ENCODE data around the gene IQGAP2.
"Not testable (repeated sequence)": the region's sequence is repeated elsewhere in the genome, so short reads cannot be mapped to it uniquely, and the experiment has no call there.

Gene IQGAP2

GRCh38 chr5:76428550-76428949, 25.5 kb downstream of the IQGAP2 start:
- not testable (repeated sequence) for DNase-seq; H3K18ac ChIP-seq (ENCODE audit: low read depth in 1 of 2, low read length in 2 of 2); H3K23ac ChIP-seq (ENCODE audit: low read length in 2 of 2); H3K14ac ChIP-seq (ENCODE audit: low read length in 2 of 2); H2AFZ ChIP-seq (ENCODE audit: low read depth, low read length); H4K91ac ChIP-seq (ENCODE audit: low read length); H3K27ac ChIP-seq (ENCODE audit: low read length, poor library complexity, severe bottlenecking); H3K4me3 ChIP-seq (ENCODE audit: insufficient read depth in 1 of 2, low read depth in 1 of 2, low read length in 2 of 2); H3K4me2 ChIP-seq (ENCODE audit: low read length, poor library complexity, severe bottlenecking); H2BK5ac ChIP-seq (ENCODE audit: low read depth, low read length, poor library complexity, severe bottlenecking); H4K8ac ChIP-seq (ENCODE audit: low read length); H3K36me3 ChIP-seq (ENCODE audit: control insufficient read depth in 1 of 2, insufficient read depth in 2 of 2, low read depth in 1 of 2, low read length in 2 of 2); H3K4ac ChIP-seq (ENCODE audit: low read depth in 1 of 2, low read length in 2 of 2); H3K79me1 ChIP-seq (replicated peaks; ENCODE audit: low read length, poor library complexity, severe bottlenecking); H2BK12ac ChIP-seq (ENCODE audit: low read length in 2 of 2); H2AK5ac ChIP-seq (ENCODE audit: low read length, severe bottlenecking); H2BK120ac ChIP-seq (ENCODE audit: low read depth, low read length); H3K9ac ChIP-seq (ENCODE audit: low read length); H2BK15ac ChIP-seq (ENCODE audit: low read depth, poor library complexity, severe bottlenecking); H3K4me1 ChIP-seq (ENCODE audit: control insufficient read depth, insufficient read depth, low read depth, low read length); H3K9me3 ChIP-seq (ENCODE audit: control insufficient read depth, low read length)
- 89% methylated on average over 6 of the region's 6 CpGs for WGBS
- H3K27me3 ChIP-seq (ENCODE audit: control insufficient read depth in 1 of 2, insufficient read depth in 1 of 2, low read length in 2 of 2), result peaks cover 23 to 30% of the 10 kb centered on the region in 2 experiments

- Histone ChIP-seq H3K27me3 (ENCODE audit: control insufficient read depth in 1 of 2, insufficient read depth in 1 of 2, low read length in 2 of 2) (peaks cover 3 to 5% of the 10 kb centered on the region in 2 experiments), H2AFZ (ENCODE audit: low read depth, low read length) (no peak overlapping the region), H3K18ac (ENCODE audit: low read depth in 1 of 2, low read length in 2 of 2) (no peak overlapping the region), H3K4me1 (ENCODE audit: control insufficient read depth, insufficient read depth, low read depth, low read length) (no peaks in the 10 kb centered on the region), H4K8ac (ENCODE audit: low read length) (no peak overlapping the region), H3K79me1 (replicated peaks; ENCODE audit: low read length, poor library complexity, severe bottlenecking) (no peaks in the 10 kb centered on the region), H2AK5ac (ENCODE audit: low read length, severe bottlenecking) (no peak overlapping the region), H4K91ac (ENCODE audit: low read length) (no peak overlapping the region), H3K9me3 (ENCODE audit: control insufficient read depth, low read length) (no peaks in the 10 kb centered on the region), H3K27ac (ENCODE audit: low read length, poor library complexity, severe bottlenecking) (no peak overlapping the region), H2BK120ac (ENCODE audit: low read depth, low read length) (no peak overlapping the region), H3K36me3 (ENCODE audit: control insufficient read depth in 1 of 2, insufficient read depth in 2 of 2, low read depth in 1 of 2, low read length in 2 of 2) (no peaks in the 10 kb centered on the region), H3K4ac (ENCODE audit: low read depth in 1 of 2, low read length in 2 of 2) (no peak overlapping the region), H3K4me2 (ENCODE audit: low read length, poor library complexity, severe bottlenecking) (no peak overlapping the region), H2BK5ac (ENCODE audit: low read depth, low read length, poor library complexity, severe bottlenecking) (no peak overlapping the region), H3K23ac (ENCODE audit: low read length in 2 of 2) (no peak overlapping the region), H2BK12ac (ENCODE audit: low read length in 2 of 2) (no peak overlapping the region), H2BK15ac (ENCODE audit: low read depth, poor library complexity, severe bottlenecking) (no peak overlapping the region), H3K9ac (ENCODE audit: low read length) (no peak overlapping the region), H3K14ac (ENCODE audit: low read length in 2 of 2) (no peak overlapping the region), H3K4me3 (ENCODE audit: insufficient read depth in 1 of 2, low read depth in 1 of 2, low read length in 2 of 2) (no peak overlapping the region)
- DNase-seq, result no peak
- 29% methylated on average over 1 of the region's 1 CpG for WGBS
These were observed 30.2 kb downstream of the IQGAP2 start for GRCh38 chr5:76433261-76433660.

- not testable (repeated sequence) for H3K27me3 ChIP-seq (ENCODE audit: control insufficient read depth in 1 of 2, insufficient read depth in 1 of 2, low read length in 2 of 2); H3K27ac ChIP-seq (ENCODE audit: low read length, poor library complexity, severe bottlenecking); H3K9ac ChIP-seq (ENCODE audit: low read length); H3K9me3 ChIP-seq (ENCODE audit: control insufficient read depth, low read length); H3K4me2 ChIP-seq (ENCODE audit: low read length, poor library complexity, severe bottlenecking); H4K91ac ChIP-seq (ENCODE audit: low read length); H4K8ac ChIP-seq (ENCODE audit: low read length); H2BK120ac ChIP-seq (ENCODE audit: low read depth, low read length); H3K14ac ChIP-seq (ENCODE audit: low read length in 2 of 2); H2AFZ ChIP-seq (ENCODE audit: low read depth, low read length); H3K4ac ChIP-seq (ENCODE audit: low read depth in 1 of 2, low read length in 2 of 2); H2BK5ac ChIP-seq (ENCODE audit: low read depth, low read length, poor library complexity, severe bottlenecking); DNase-seq; H2BK15ac ChIP-seq (ENCODE audit: low read depth, poor library complexity, severe bottlenecking); H3K4me3 ChIP-seq (ENCODE audit: insufficient read depth in 1 of 2, low read depth in 1 of 2, low read length in 2 of 2); H3K18ac ChIP-seq (ENCODE audit: low read depth in 1 of 2, low read length in 2 of 2); H2AK5ac ChIP-seq (ENCODE audit: low read length, severe bottlenecking); H3K4me1 ChIP-seq (ENCODE audit: control insufficient read depth, insufficient read depth, low read depth, low read length); H3K36me3 ChIP-seq (ENCODE audit: control insufficient read depth in 1 of 2, insufficient read depth in 2 of 2, low read depth in 1 of 2, low read length in 2 of 2); H3K79me1 ChIP-seq (replicated peaks; ENCODE audit: low read length, poor library complexity, severe bottlenecking); H2BK12ac ChIP-seq (ENCODE audit: low read length in 2 of 2); H3K23ac ChIP-seq (ENCODE audit: low read length in 2 of 2)
- 90% methylated on average over 2 of the region's 3 CpGs for WGBS
These were observed 34.4 kb downstream of the IQGAP2 start for GRCh38 chr5:76437507-76437906.

- no peaks in the 10 kb centered on the region for H3K4me1 ChIP-seq (ENCODE audit: control insufficient read depth, insufficient read depth, low read depth, low read length)
- no peak overlapping the region for H3K9ac ChIP-seq (ENCODE audit: low read length)
- no peak overlapping the region for H4K91ac ChIP-seq (ENCODE audit: low read length)
- H3K18ac ChIP-seq (ENCODE audit: low read depth in 1 of 2, low read length in 2 of 2), result no peak overlapping the region
- H3K14ac ChIP-seq (ENCODE audit: low read length in 2 of 2), result no peak overlapping the region
- no peak overlapping the region for H2BK15ac ChIP-seq (ENCODE audit: low read depth, poor library complexity, severe bottlenecking)
- WGBS, result 25% methylated on average over 1 of the region's 1 CpG
- no peak overlapping the region for H3K4me2 ChIP-seq (ENCODE audit: low read length, poor library complexity, severe bottlenecking)
- no peak overlapping the region for H2BK5ac ChIP-seq (ENCODE audit: low read depth, low read length, poor library complexity, severe bottlenecking)
- H2AFZ ChIP-seq (ENCODE audit: low read depth, low read length), result no peak overlapping the region
- no peak overlapping the region for H2BK120ac ChIP-seq (ENCODE audit: low read depth, low read length)
- H3K23ac ChIP-seq (ENCODE audit: low read length in 2 of 2), result no peak overlapping the region
- H2BK12ac ChIP-seq (ENCODE audit: low read length in 2 of 2), result no peak overlapping the region
- no peak overlapping the region for H3K4me3 ChIP-seq (ENCODE audit: insufficient read depth in 1 of 2, low read depth in 1 of 2, low read length in 2 of 2)
- no peak overlapping the region for H2AK5ac ChIP-seq (ENCODE audit: low read length, severe bottlenecking)
- DNase-seq, result no peak
- H4K8ac ChIP-seq (ENCODE audit: low read length), result no peak overlapping the region
- H3K4ac ChIP-seq (ENCODE audit: low read depth in 1 of 2, low read length in 2 of 2), result no peak overlapping the region
- no peaks in the 10 kb centered on the region for H3K27me3 ChIP-seq (ENCODE audit: control insufficient read depth in 1 of 2, insufficient read depth in 1 of 2, low read length in 2 of 2)
- no peaks in the 10 kb centered on the region for H3K79me1 ChIP-seq (replicated peaks; ENCODE audit: low read length, poor library complexity, severe bottlenecking)
- no peaks in the 10 kb centered on the region for H3K36me3 ChIP-seq (ENCODE audit: control insufficient read depth in 1 of 2, insufficient read depth in 2 of 2, low read depth in 1 of 2, low read length in 2 of 2)
- H3K27ac ChIP-seq (ENCODE audit: low read length, poor library complexity, severe bottlenecking), result no peak overlapping the region
- H3K9me3 ChIP-seq (ENCODE audit: control insufficient read depth, low read length), result no peaks in the 10 kb centered on the region
These were observed 34.9 kb downstream of the IQGAP2 start for GRCh38 chr5:76438025-76438424.
